Measurements from ENCODE around the gene LAIR1. TPM values are rescaled to one million over a fixed set of nuclear protein-coding genes. Genes with fewer than 3 reads are reported as not detected.
"Not testable (repeated sequence)": the region's sequence is repeated elsewhere in the genome, so short reads cannot be mapped to it uniquely, and the experiment has no call there.

Gene LAIR1
- total RNA-seq, 1 donor from 2014 or later = not detected

GRCh38 chr19:54322295-54322694 lies 42.4 kb downstream of the LAIR1 start:
- not testable (repeated sequence) for H3K9me3 ChIP-seq (ENCODE audit: insufficient read depth, low read depth, low read length); H3K9ac ChIP-seq (ENCODE audit: low read length); H3K79me2 ChIP-seq (ENCODE audit: insufficient read depth, low read length); H2AFZ ChIP-seq (ENCODE audit: low read depth, low read length); H3K4me2 ChIP-seq (ENCODE audit: low read length); H3K9me3 Mint-ChIP-seq (ENCODE audit: unreplicated experiment); H3K36me3 Mint-ChIP-seq (ENCODE audit: low read depth, unreplicated experiment); DNase-seq (ENCODE audit: low read depth); H3K4me1 ChIP-seq (ENCODE audit: insufficient read depth, low read length); H3K4me1 Mint-ChIP-seq (ENCODE audit: low read depth, unreplicated experiment); H3K4me3 Mint-ChIP-seq (ENCODE audit: unreplicated experiment); H3K27me3 ChIP-seq (ENCODE audit: insufficient read depth, low read length); H3K27ac Mint-ChIP-seq (ENCODE audit: unreplicated experiment); H3K27ac ChIP-seq (ENCODE audit: low read depth, low read length); H4K20me1 ChIP-seq (ENCODE audit: insufficient read depth, low read length); FAIRE-seq; H3K4me3 ChIP-seq (ENCODE audit: insufficient read depth, low read depth, low read length); H3K36me3 ChIP-seq (ENCODE audit: insufficient read depth, low read length)
- H3K27me3 Mint-ChIP-seq (ENCODE audit: low read depth, unreplicated experiment) = peaks cover 27% of the 10 kb centered on the region

GRCh38 chr19:54319892-54320670 lies 44.6 kb downstream of the LAIR1 start:
- H3K36me3 Mint-ChIP-seq (ENCODE audit: low read depth, unreplicated experiment) = no peaks in the 10 kb centered on the region
- Histone ChIP-seq H3K79me2 (ENCODE audit: insufficient read depth, low read length) (no peaks in the 10 kb centered on the region), H3K9ac (ENCODE audit: low read length) (no peak overlapping the region), H3K36me3 (ENCODE audit: insufficient read depth, low read length) (no peaks in the 10 kb centered on the region), H3K4me2 (ENCODE audit: low read length) (no peak overlapping the region), H3K27me3 (ENCODE audit: insufficient read depth, low read length) (no peaks in the 10 kb centered on the region), H4K20me1 (ENCODE audit: insufficient read depth, low read length) (no peaks in the 10 kb centered on the region), H3K27ac (ENCODE audit: low read depth, low read length) (no peak overlapping the region), H3K9me3 (ENCODE audit: insufficient read depth, low read depth, low read length) (no peaks in the 10 kb centered on the region), H2AFZ (ENCODE audit: low read depth, low read length) (no peak overlapping the region), H3K4me3 (ENCODE audit: insufficient read depth, low read depth, low read length) (no peak overlapping the region), H3K4me1 (ENCODE audit: insufficient read depth, low read length) (no peaks in the 10 kb centered on the region)
- peaks cover 6% of the 10 kb centered on the region for H3K9me3 Mint-ChIP-seq (ENCODE audit: unreplicated experiment)
- no peak overlapping the region for H3K4me3 Mint-ChIP-seq (ENCODE audit: unreplicated experiment)
- no peaks in the 10 kb centered on the region for H3K4me1 Mint-ChIP-seq (ENCODE audit: low read depth, unreplicated experiment)
- H3K27ac Mint-ChIP-seq (ENCODE audit: unreplicated experiment) = no peak overlapping the region
- DNase-seq (ENCODE audit: low read depth) = no peak
- no peak for TF ChIP-seq EZH2 (IDR thresholded peaks at IDR 0.05; ENCODE audit: insufficient read depth, low read length)
- no peak for FAIRE-seq
- peaks cover 35% of the 10 kb centered on the region for H3K27me3 Mint-ChIP-seq (ENCODE audit: low read depth, unreplicated experiment)

GRCh38 chr19:54319049-54319448 lies 45.7 kb downstream of the LAIR1 start:
- peaks cover 35% of the 10 kb centered on the region for H3K27me3 Mint-ChIP-seq (ENCODE audit: low read depth, unreplicated experiment)
- Histone ChIP-seq H3K4me2 (ENCODE audit: low read length) (no peak overlapping the region), H4K20me1 (ENCODE audit: insufficient read depth, low read length) (no peaks in the 10 kb centered on the region), H3K9ac (ENCODE audit: low read length) (no peak overlapping the region), H3K9me3 (ENCODE audit: insufficient read depth, low read depth, low read length) (no peaks in the 10 kb centered on the region), H3K27me3 (ENCODE audit: insufficient read depth, low read length) (no peaks in the 10 kb centered on the region), H3K27ac (ENCODE audit: low read depth, low read length) (no peak overlapping the region), H3K79me2 (ENCODE audit: insufficient read depth, low read length) (no peaks in the 10 kb centered on the region), H2AFZ (ENCODE audit: low read depth, low read length) (no peak overlapping the region), H3K4me1 (ENCODE audit: insufficient read depth, low read length) (no peaks in the 10 kb centered on the region), H3K4me3 (ENCODE audit: insufficient read depth, low read depth, low read length) (no peak overlapping the region), H3K36me3 (ENCODE audit: insufficient read depth, low read length) (no peaks in the 10 kb centered on the region)
- no peaks in the 10 kb centered on the region for H3K36me3 Mint-ChIP-seq (ENCODE audit: low read depth, unreplicated experiment)
- H3K4me1 Mint-ChIP-seq (ENCODE audit: low read depth, unreplicated experiment) = no peaks in the 10 kb centered on the region
- no peak overlapping the region for H3K4me3 Mint-ChIP-seq (ENCODE audit: unreplicated experiment)
- no peak for DNase-seq (ENCODE audit: low read depth)
- FAIRE-seq = no peak
- H3K27ac Mint-ChIP-seq (ENCODE audit: unreplicated experiment) = no peak overlapping the region
- peaks cover 6% of the 10 kb centered on the region for H3K9me3 Mint-ChIP-seq (ENCODE audit: unreplicated experiment)
- no peak for TF ChIP-seq CTCF (IDR thresholded peaks at IDR 0.05; ENCODE audit: insufficient read depth, low read depth, low read length)
- TF ChIP-seq EZH2 (IDR thresholded peaks at IDR 0.05; ENCODE audit: insufficient read depth, low read length) = no peak

All from astrocyte (in vitro differentiated cells and primary cell).